Kidney (tissue), 14 donors: ENCODE measurements around the gene GOT2. TPM values are rescaled to one million over a fixed set of nuclear protein-coding genes. Genes with fewer than 3 reads are reported as not detected.

ENCODE experiments used
- DNase-seq, 5 donors: peaks; one replicate each; pipeline ENCODE4 v3.0.0-alpha.2; 2013 to 2020
- FAIRE-seq: peaks from 2 replicates; lab custom pipeline; 2012; peaks lifted over from hg19 to GRCh38; lab: Jason Lieb, UNC
- H3K27ac ChIP-seq, 2 donors: one replicate each; pipeline ENCODE4 v1.7.0; 2013; ENCODE audit warnings: low read depth in 2 of 2, low read length in 2 of 2, inconsistent platforms in 1 of 2
- H3K27me3 ChIP-seq: one replicate; pipeline ENCODE4 v1.7.1; 2013; ENCODE audit warnings: low read length, inconsistent platforms; ENCODE audit not compliant: control insufficient read depth, insufficient read depth
- H3K36me3 ChIP-seq, 3 donors: one replicate each; pipeline versions ENCODE4 v1.7.0 to v1.7.1; 2013; ENCODE audit warnings: low read length in 3 of 3, control low read depth in 1 of 3, inconsistent platforms in 1 of 3; ENCODE audit not compliant: insufficient read depth in 3 of 3, control insufficient read depth in 2 of 3
- H3K4me1 ChIP-seq, 3 donors: one replicate each; pipeline versions ENCODE4 v1.7.0 to v1.7.1; 2013; ENCODE audit warnings: low read length in 3 of 3, inconsistent platforms in 1 of 3, low read depth in 1 of 3; ENCODE audit not compliant: control insufficient read depth in 2 of 3, insufficient read depth in 2 of 3
- H3K4me3 ChIP-seq, 3 donors: one replicate each; pipeline versions ENCODE4 v1.7.0 to v1.8.1; 2013; ENCODE audit warnings: low read length in 3 of 3, control low read depth in 1 of 3, inconsistent platforms in 1 of 3
- H3K9ac ChIP-seq, 3 donors: one replicate each; pipeline versions ENCODE4 v1.7.0 to v1.7.1; 2013; ENCODE audit warnings: low read length in 3 of 3, control low read depth in 1 of 3, inconsistent platforms in 1 of 3
- H3K9me3 ChIP-seq, 3 donors: one replicate each; pipeline versions ENCODE4 v1.7.0 to v1.7.1; 2013; ENCODE audit warnings: low read length in 3 of 3, control low read depth in 1 of 3, inconsistent platforms in 1 of 3; ENCODE audit not compliant: control insufficient read depth in 2 of 3, insufficient read depth in 1 of 3
- CTCF ChIP-seq: IDR thresholded peaks from 3 replicates; pipeline ENCODE4 v1.5.1; 2012; ENCODE audit warnings: mild to moderate bottlenecking, moderate library complexity, borderline replicate concordance; ENCODE audit not compliant: insufficient read depth; ENCODE audit errors: extremely low read depth
- intact Hi-C: fragments of 100-400 bp; cut with DNase I; formaldehyde crosslinking; loops from one replicate; pipeline ENCODE4 v1.11.1; 2022
- polyA plus RNA-seq: library from polyadenylated mRNA; stranded (reverse); fragments of 350-450 nt; fragmentation: Illumina TruSeq; extraction: RNeasy Lipid Tissue Mini Kit (QIAGEN cat#74804); gene quantifications from one replicate; pipeline ENCODE4 v1.2.3, GENCODE V29; 2014; ENCODE audit warnings: low read depth, low replicate concordance; ENCODE audit not compliant: insufficient read depth
- total RNA-seq: library from RNA; stranded (reverse); fragmentation: NEBNext Ultra II Directional; extraction: Animal tissue kit (Norgen Biotek cat#: 25700); gene quantifications from one replicate; pipeline ENCODE4 v1.2.1, GENCODE V29; 2021
- donor health status: control.
- donor health status: control.
- donor health status: control.
- donor health status: control.
- donor health status: control.
- donor health status: DM: yes; HTN: yes; CAD: no.
- donor health status: Normal renal cell carcinoma (clear cell type).

GOT2 gene
- total and polyA plus RNA-seq, 2 donors from 2014 or later = 81.4 to 160 TPM

DNA sequence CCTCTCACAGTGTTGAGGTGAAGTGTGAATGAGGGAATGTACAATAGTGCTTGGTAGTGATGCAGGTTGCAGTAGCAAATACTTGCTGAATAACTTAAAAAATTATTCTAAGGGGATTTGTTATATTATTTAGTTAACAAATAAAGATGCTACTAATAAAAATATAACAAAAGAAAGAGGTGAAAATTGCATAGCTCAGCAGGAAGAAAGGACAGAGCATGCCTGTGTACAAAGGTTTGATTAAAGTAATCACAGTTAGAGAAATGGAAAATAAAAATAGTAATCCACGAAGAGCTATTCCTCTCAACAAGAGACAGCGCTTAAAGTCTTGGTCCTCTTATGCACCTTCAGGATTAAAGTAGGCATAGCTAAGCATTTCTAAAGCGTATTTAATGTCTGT is 11.0 kb downstream of the GOT2 start:
- intact Hi-C loops = no loop called here
- H3K4me1 ChIP-seq = peaks cover 0 to 7% (median 7%) of the 10 kb centered on the region in 3 donors
- no peaks in the 10 kb centered on the region for H3K9me3 ChIP-seq
- H3K36me3 ChIP-seq = peaks cover 2 to 31% (median 15%) of the 10 kb centered on the region in 3 donors
- no peak overlapping the region for H3K9ac ChIP-seq
- DNase-seq (no peak), FAIRE-seq (no peak)
- H3K4me3 ChIP-seq = no peak overlapping the region
- H3K27ac ChIP-seq = no peak overlapping the region
- no peaks in the 10 kb centered on the region for H3K27me3 ChIP-seq
- TF ChIP-seq CTCF = no peak

DNA sequence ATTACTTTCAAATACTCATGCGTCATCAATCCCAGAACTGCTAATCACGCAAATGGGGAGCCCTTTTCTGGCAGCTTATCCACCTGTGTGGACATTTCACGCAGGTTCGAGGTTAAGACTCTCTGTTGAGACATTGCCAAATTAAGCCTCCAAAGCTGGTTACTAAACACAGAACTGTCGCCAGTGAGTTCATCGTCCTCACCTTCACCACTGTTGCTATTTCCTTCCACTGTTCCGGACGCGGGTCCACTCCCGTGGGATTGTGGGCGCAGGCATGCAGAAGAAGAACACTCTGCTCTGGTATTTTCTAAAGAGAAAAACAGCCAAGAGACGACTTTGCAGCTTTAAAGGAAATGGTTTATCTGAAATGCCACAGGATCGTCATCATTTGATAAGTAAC is 16.1 kb downstream of the GOT2 start:
- TF ChIP-seq CTCF = no peak
- no peaks in the 10 kb centered on the region for H3K4me1 ChIP-seq
- DNase-seq = no peak
- intact Hi-C loops = no loop called here
- no peaks in the 10 kb centered on the region for H3K27me3 ChIP-seq
- H3K4me3 ChIP-seq = no peak overlapping the region
- H3K9ac ChIP-seq = no peak overlapping the region
- H3K9me3 ChIP-seq = no peaks in the 10 kb centered on the region
- H3K36me3 ChIP-seq = peaks cover 4 to 55% (median 39%) of the 10 kb centered on the region in 3 donors
- FAIRE-seq = no peak
- H3K27ac ChIP-seq = no peak overlapping the region

- TF ChIP-seq CTCF = no peak
- no peak overlapping the region for H3K9ac ChIP-seq
- no peak overlapping the region for H3K4me3 ChIP-seq
- no peak for FAIRE-seq
- no peak overlapping the region for H3K27ac ChIP-seq
- H3K9me3 ChIP-seq = no peaks in the 10 kb centered on the region
- DNase-seq = no peak
- peaks cover 4 to 59% (median 42%) of the 10 kb centered on the region in 3 donors for H3K36me3 ChIP-seq
- intact Hi-C loops = no loop called here
- no peaks in the 10 kb centered on the region for H3K27me3 ChIP-seq
- no peaks in the 10 kb centered on the region for H3K4me1 ChIP-seq
These were observed 17.6 kb downstream of the GOT2 start for GRCh38 chr16:58716468-58716867.

DNA sequence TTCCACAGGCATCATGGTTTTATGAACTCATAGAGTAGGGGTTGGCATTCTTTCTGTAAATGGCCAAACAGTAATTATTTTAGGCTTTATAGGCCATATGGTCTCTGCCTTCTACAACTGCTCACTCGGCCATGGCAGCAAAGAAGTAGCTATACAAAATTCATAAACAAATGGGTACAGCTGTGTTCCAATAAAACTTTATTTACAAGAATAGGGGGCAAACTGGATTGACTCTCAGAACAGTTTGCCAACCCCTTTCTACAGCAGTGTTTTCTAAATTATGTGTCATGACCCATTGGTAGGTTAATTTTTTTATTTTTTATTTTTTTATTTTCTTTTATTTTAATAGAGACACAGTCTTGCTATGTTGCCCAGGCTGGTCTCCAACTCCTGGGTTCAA is 20.4 kb downstream of the GOT2 start:
- no peaks in the 10 kb centered on the region for H3K27me3 ChIP-seq
- TF ChIP-seq CTCF = no peak
- H3K4me3 ChIP-seq = no peak overlapping the region
- DNase-seq = no peak
- H3K36me3 ChIP-seq = peaks cover 6 to 49% (median 32%) of the 10 kb centered on the region in 3 donors
- no peaks in the 10 kb centered on the region for H3K4me1 ChIP-seq
- H3K9ac ChIP-seq = no peak overlapping the region
- no peak for FAIRE-seq
- intact Hi-C loops = no loop called here
- no peak overlapping the region for H3K27ac ChIP-seq
- H3K9me3 ChIP-seq = no peaks in the 10 kb centered on the region
